Motor neuron (in vitro differentiated cells): Measurements from ENCODE around the gene MACROH2A1. TPM values are rescaled to one million over a fixed set of nuclear protein-coding genes. Genes with fewer than 3 reads are reported as not detected.

ENCODE experiments used
- ATAC-seq, 8 experiments: fragments of 200-7000 bp; cut with Tn5 transposase; replicated peaks in 6 of 8; 2 replicates each; pipeline ENCODE4 v1.8.0; 2021; ENCODE audit warnings: mild to moderate bottlenecking in 8 of 8, moderate library complexity in 8 of 8
- H3K27ac ChIP-seq, 2 donors: fragments of 250-450 bp; sonication (Bioruptor Pico); 2 replicates each; pipeline ENCODE4 v1.9.0; 2021; ENCODE audit warnings: antibody characterized with exemption in 2 of 2, mild to moderate bottlenecking in 2 of 2, moderate library complexity in 1 of 2
- H3K4me1 ChIP-seq, 2 donors: fragments of 250-450 bp; sonication (Bioruptor Pico); replicated peaks in 1 of 2; 2 replicates each; pipeline ENCODE4 v1.6.1; 2021; ENCODE audit warnings: antibody characterized with exemption in 2 of 2, mild to moderate bottlenecking in 2 of 2, moderate library complexity in 1 of 2
- H3K4me3 ChIP-seq, 5 donors: fragments of 250-450 bp; sonication (Bioruptor Pico); 2 replicates each; pipeline ENCODE4 v1.9.0; 2021; ENCODE audit warnings: antibody characterized with exemption in 5 of 5, mild to moderate bottlenecking in 5 of 5, moderate library complexity in 4 of 5
- WGBS, 10 experiments: fragments of 450-650 bp; shearing (Covaris generic); methylation state at CpG; one replicate each; pipeline ENCODE4 v1.0.0; 2022; 5-methylcytosine and 5-hydroxymethylcytosine counted together
- in situ Hi-C, 9 experiments: fragments of 400-800 bp; cut with MboI; loops; one replicate each; pipeline ENCODE4 v1.15.0; 2021; ENCODE audit warnings: low sequenced_read_pairs in 9 of 9, low pct_unique_long_range_greater_than_20kb in 2 of 9; ENCODE audit not compliant: unreplicated experiment in 9 of 9
- total RNA-seq, 8 experiments: library from RNA; unstranded; fragments of 300-600 nt; gene quantifications; 2 replicates each; pipeline versions ENCODE4 v1.2.3 to v1.2.4, GENCODE V29; 2022

Gene MACROH2A1
- total RNA-seq, 8 experiments from 2014 or later = 69.6 to 273 (median 126) TPM

DNA sequence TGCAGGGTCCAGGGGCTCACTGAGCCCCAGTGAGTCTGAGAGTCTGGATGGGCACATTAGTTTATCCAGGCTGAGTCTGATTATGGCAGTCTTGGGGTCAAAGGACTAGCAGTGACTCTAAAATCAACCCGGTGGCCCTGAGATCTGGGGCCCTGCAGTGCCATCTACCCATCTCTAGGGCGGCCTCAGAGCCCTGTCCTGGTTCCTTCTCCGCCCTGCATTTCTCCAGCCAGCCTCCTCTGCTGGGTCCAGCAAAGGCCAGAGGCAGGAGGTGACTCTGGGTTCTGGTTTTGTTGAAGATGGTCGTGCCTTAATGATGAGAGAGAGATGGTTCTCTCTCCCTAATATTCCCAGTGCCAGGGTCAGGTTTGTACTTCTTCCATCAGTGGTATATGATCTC is 33.1 kb upstream of the MACROH2A1 start:
- WGBS, 10 experiments = 20 to 100% (median 79%) methylated on average over 1 to 2 of the region's 4 CpGs; no CpG with 5 or more reads in 5 of the 10 experiments
- no peak overlapping the region for H3K4me3 ChIP-seq
- no peak overlapping the region for H3K27ac ChIP-seq
- peaks cover 1 to 4% of the 10 kb centered on the region in 2 donors for H3K4me1 ChIP-seq
- no peak for ATAC-seq
- in situ Hi-C loops = no loop called here

- H3K4me1 ChIP-seq = no peaks in the 10 kb centered on the region
- ATAC-seq = peak in 1 of 8 experiments; percentile 40
- in situ Hi-C loops = no loop called here
- H3K4me3 ChIP-seq = no peak overlapping the region
- H3K27ac ChIP-seq = no peak overlapping the region
- 8 to 86% (median 69%) methylated on average over 1 to 7 of the region's 7 CpGs; no CpG with 5 or more reads in 4 of the 10 experiments for WGBS, 10 experiments
Observed at GRCh38 chr5:135430135-135430437, 31.1 kb upstream of the MACROH2A1 start.

DNA sequence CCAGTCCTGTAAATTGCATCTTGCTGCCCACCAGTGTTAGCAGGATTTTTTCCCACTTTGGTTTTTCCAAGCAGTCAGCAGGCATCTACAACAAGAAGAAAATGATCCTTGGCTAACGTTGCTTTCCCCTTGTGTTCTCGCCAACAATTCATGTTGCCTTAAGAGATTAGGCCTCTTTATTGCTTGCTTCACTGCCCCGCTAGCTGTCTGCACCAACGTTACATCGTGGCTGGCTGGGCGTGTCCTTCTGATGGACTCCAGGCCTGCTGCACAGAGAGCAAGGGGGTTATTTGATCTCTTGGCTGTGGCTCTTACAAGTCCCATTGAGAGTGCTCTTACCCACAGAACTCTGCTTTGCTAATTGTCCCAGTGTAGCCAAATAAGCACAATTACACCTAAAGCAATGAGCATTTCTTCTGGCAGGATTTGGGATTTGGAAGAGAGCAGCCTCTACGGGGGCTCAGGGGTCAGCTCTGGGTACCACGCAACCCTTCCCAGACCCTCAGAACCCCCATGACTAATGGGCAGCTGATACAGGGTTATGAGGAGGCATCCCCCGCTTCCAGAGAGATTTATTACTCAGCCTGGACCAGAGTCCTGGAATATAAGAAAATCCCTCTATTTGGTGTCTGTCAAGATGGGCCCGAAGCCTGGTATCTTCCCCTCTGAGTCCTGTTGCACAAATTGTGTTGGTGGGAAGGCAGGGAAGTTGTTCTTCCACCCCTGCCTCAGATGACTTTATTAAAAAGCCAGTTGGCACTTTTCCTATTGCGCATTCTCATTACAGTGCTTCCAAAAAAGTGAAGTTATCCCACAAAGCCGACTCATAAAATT is 30.5 kb upstream of the MACROH2A1 start:
- in situ Hi-C loops = no loop called here
- no peaks in the 10 kb centered on the region for H3K4me1 ChIP-seq
- WGBS, 10 experiments = 0 to 85% (median 62%) methylated on average over 1 to 9 of the region's 12 CpGs; no CpG with 5 or more reads in 1 of the 10 experiments
- no peak overlapping the region for H3K4me3 ChIP-seq
- peak in 1 of 8 experiments; percentile 57 for ATAC-seq
- no peak overlapping the region for H3K27ac ChIP-seq

DNA sequence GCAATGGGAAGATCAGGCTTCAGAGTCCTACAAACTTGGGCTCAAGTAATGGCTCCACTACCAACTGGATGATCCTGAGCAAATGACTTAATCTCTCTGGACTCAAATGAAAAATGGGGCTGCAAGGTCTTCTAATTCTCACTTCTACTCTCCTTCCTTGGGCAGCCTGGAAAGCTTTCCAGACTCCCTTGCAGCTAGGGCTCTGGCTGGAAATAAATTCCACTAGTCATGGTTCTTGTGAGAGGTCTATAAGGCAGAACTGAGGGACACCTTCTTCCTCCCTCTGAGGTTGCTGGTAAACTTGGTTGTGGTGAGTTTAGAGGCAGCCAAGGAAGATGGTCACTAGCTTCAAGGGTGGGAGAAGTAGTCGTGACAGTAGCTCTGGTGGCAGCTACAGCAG is 29.6 kb upstream of the MACROH2A1 start:
- in situ Hi-C loops = no loop called here
- Histone ChIP-seq H3K4me1 (no peaks in the 10 kb centered on the region), H3K4me3 (no peak overlapping the region), H3K27ac (no peak overlapping the region)
- no peak for ATAC-seq
- 57 to 100% (median 86%) methylated on average over 1 of the region's 1 CpG; no CpG with 5 or more reads in 6 of the 10 experiments for WGBS, 10 experiments

DNA sequence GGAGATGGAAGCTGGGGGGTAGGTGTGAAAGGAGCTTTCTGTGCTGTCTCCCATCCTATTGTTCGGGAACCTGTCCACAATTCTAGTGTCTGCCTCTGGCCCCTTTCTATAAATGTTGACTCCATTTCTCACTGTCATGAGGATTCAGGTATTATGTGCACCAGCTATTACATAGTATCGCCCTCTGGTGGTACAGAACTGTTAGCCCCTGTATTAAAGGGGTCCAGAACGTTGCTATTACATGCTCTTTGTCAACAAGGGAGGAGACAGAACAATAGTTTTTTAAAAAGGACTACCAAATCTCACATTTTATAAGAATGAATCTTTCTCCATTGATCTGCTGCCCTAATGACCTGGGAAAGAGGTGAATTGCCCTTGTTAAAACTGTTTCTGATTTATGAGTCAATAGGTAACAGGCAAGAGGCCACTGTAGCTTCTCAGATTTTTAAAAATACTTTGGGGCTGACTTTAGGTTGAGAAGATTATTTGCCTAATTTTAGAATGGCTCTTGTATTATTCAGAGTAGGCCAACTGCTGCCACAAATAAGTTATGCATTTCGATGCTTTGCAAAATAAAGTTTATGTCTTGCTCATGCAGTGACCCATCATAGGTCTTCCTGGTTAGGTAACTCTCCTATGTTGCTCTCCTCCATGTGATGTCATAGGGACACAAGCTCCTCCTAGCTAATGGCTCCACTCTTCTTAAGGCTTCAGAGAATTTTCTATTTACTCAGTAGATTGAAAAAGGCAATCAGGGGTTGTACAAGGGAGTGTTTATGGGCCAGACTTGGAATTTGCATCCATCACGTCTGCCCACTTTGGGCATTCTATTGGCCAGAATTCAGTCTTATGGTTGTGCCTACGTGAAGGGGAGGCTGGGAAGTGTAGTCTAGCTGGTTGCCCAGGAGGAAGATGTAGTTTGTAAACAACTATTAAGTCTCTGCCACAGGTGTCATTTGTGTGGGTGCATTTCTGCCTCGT is 27.4 kb upstream of the MACROH2A1 start:
- no peak overlapping the region for H3K27ac ChIP-seq
- no peak overlapping the region for H3K4me3 ChIP-seq
- ATAC-seq = peak in 4 of 8 experiments; percentile 41 to 93 (median 90)
- 28 to 83% (median 45%) methylated on average over 1 to 7 of the region's 7 CpGs for WGBS, 10 experiments
- in situ Hi-C loops = no loop called here
- no peaks in the 10 kb centered on the region for H3K4me1 ChIP-seq

- no peaks in the 10 kb centered on the region for H3K4me1 ChIP-seq
- H3K4me3 ChIP-seq = no peak overlapping the region
- no peak for ATAC-seq
- WGBS, 10 experiments = 0 to 83% (median 53%) methylated on average over 1 to 2 of the region's 2 CpGs; no CpG with 5 or more reads in 5 of the 10 experiments
- no peak overlapping the region for H3K27ac ChIP-seq
- in situ Hi-C loops = no loop called here
Observed at GRCh38 chr5:135425641-135426040, 26.6 kb upstream of the MACROH2A1 start.

DNA sequence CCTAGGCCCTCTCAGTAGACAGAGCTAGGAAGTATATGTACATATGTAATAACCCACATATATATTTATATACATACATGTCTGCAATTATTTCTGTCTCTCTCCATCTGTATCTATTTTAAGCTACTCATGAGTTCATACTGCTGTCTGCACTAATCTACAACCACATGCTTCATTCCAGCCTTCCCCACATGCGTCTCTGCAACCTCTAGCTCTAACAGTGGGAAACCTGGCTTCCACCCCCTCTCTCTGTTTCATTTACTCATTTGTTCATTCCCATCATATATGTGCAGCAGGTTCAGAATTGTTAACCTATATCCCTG is 24.8 kb upstream of the MACROH2A1 start:
- peak in 1 of 8 experiments; percentile 55 for ATAC-seq
- in situ Hi-C loops = no loop called here
- H3K27ac ChIP-seq = no peak overlapping the region
- no peaks in the 10 kb centered on the region for H3K4me1 ChIP-seq
- H3K4me3 ChIP-seq = no peak overlapping the region
- WGBS, 10 experiments = 80 to 100% (median 100%) methylated on average over 1 of the region's 1 CpG; no CpG with 5 or more reads in 3 of the 10 experiments

- no peak for ATAC-seq
- Histone ChIP-seq H3K27ac (no peak overlapping the region), H3K4me3 (no peak overlapping the region), H3K4me1 (no peaks in the 10 kb centered on the region)
- 40 to 100% (median 91%) methylated on average over 1 to 7 of the region's 7 CpGs for WGBS, 10 experiments
- in situ Hi-C loops = no loop called here
Observed at GRCh38 chr5:135423146-135423845, 24.3 kb upstream of the MACROH2A1 start.

DNA sequence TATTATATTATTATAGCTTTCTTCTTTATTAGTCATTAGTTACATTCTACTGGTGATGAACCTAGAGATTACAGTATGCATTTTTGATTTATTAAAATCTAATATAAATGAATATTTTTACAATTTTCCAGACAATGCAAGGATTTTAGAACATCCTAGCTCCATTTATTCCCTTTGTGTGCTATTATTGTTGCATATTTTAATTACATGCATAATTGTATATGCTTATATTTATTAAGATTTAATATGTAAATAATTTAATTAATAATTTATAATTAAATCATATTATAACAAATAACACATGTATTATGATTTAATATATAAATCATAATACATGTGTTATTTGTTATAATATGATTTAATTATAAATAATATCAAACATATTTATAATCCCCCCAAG is 23.4 kb upstream of the MACROH2A1 start:
- Histone ChIP-seq H3K27ac (no peak overlapping the region), H3K4me3 (no peak overlapping the region), H3K4me1 (no peaks in the 10 kb centered on the region)
- in situ Hi-C loops = no loop called here
- no peak for ATAC-seq

DNA sequence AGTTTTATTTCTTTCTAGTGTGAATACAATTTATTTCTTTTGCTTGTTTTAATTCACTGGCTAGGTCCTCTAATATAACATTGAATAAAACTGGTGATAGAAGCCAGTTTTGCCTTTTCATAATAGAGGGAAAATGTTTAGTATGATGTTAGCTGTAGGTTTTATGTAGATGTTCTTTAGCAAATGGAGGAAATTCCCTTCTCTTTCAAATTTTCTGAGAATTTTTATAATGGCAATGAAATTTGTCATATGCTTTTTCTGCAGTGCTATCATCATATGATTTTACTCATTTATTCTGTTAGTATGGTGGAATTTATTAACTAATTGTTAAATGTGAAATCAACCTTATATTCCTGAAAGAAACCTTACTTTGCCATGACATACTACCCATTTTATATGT is 18.1 kb upstream of the MACROH2A1 start:
- no peak for ATAC-seq
- Histone ChIP-seq H3K4me3 (no peak overlapping the region), H3K27ac (no peak overlapping the region), H3K4me1 (no peaks in the 10 kb centered on the region)
- in situ Hi-C loops = no loop called here

- in situ Hi-C loops = no loop called here
- Histone ChIP-seq H3K4me3 (no peak overlapping the region), H3K4me1 (peaks cover 0 to 3% of the 10 kb centered on the region in 2 donors), H3K27ac (no peak overlapping the region)
- WGBS, 10 experiments = 50 to 100% (median 78%) methylated on average over 1 to 2 of the region's 2 CpGs; no CpG with 5 or more reads in 1 of the 10 experiments
- ATAC-seq = no peak
Observed at GRCh38 chr5:135405082-135405481, 6.1 kb upstream of the MACROH2A1 start.

DNA sequence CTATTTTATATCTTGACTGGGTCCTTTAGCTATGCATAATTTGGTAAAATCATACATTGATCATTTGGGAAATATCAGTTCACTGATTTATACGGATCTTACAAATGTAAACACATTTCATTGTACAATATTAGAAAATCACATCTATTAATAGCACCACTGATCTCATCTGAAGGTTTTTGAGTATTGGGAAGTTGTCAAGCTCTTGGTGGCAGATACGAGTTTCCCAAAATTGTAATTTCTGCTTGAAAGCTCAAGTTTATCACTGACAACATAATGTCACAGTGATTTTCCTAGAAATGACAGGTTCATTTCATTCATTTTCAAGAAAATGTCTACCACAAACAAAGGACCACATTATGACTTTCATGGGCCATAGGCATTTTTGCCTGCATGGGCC is 3.0 kb upstream of the MACROH2A1 start:
- H3K4me3 ChIP-seq = no peak overlapping the region
- no peak overlapping the region for H3K27ac ChIP-seq
- in situ Hi-C loops = no loop called here
- WGBS, 10 experiments = 54 to 100% (median 90%) methylated on average over 1 to 2 of the region's 2 CpGs; no CpG with 5 or more reads in 1 of the 10 experiments
- peaks cover 12 to 15% of the 10 kb centered on the region in 2 donors for H3K4me1 ChIP-seq
- no peak for ATAC-seq

DNA sequence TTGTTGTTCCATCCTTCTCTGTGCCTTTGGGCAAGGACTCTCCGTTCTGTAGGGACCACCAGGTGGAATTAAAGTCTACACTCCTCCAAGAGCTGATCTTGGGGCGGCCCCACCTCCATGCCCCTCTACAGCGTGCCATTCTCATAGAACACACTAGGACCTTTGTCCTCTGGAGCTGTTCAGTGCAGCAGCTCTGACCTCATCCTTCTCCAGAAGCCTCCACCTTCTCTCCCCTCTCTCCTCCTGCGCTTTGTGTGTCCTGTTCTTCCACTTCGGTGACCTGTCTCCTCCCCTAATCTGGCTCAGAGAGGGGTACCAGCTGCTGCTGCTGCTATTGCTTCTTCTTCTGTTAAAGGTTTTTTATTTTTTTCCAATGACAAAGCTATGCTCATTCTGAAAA is 1.8 kb upstream of the MACROH2A1 start:
- H3K27ac ChIP-seq = no peak overlapping the region
- no peak overlapping the region for H3K4me3 ChIP-seq
- in situ Hi-C loops = no loop called here
- H3K4me1 ChIP-seq = peaks cover 13 to 23% of the 10 kb centered on the region in 2 donors
- WGBS, 10 experiments = 27 to 80% (median 39%) methylated on average over 1 to 4 of the region's 5 CpGs; no CpG with 5 or more reads in 3 of the 10 experiments
- peak in 2 of 8 experiments; percentile 36 to 39 for ATAC-seq
